H1 (cell line): ENCODE measurements around the gene ZFP36L2. TPM values are rescaled to one million over a fixed set of nuclear protein-coding genes. Genes with fewer than 3 reads are reported as not detected.

Experiments
- CEBPB ChIP-seq: IDR thresholded peaks from 2 replicates; pipeline ENCODE4 v1.6.1; 2012; ENCODE audit warnings: low read depth, low read length
- CTBP2 ChIP-seq: IDR thresholded peaks from 2 replicates; pipeline ENCODE4 v1.7.0; 2011; ENCODE audit warnings: borderline replicate concordance, mild to moderate bottlenecking, moderate library complexity, mixed read lengths, low read length; ENCODE audit not compliant: insufficient read depth, insufficient read length
- EP300 ChIP-seq, 2 experiments: IDR thresholded peaks; 1 replicate in 1 of 2; 2 replicates in 1 of 2; pipeline ENCODE4 v1.6.1; 2011 to 2012; ENCODE audit warnings: low read depth in 2 of 2, low read length in 2 of 2, mild to moderate bottlenecking in 2 of 2, borderline replicate concordance in 1 of 2, inconsistent platforms in 1 of 2, moderate library complexity in 1 of 2
- KDM5A ChIP-seq: fragments of 200-600 bp; IDR thresholded peaks from 2 replicates; pipeline ENCODE4 v1.7.1; 2012; ENCODE audit warnings: mild to moderate bottlenecking, low read length, inconsistent platforms, mixed read lengths
- RAD21 ChIP-seq, 2 experiments: IDR thresholded peaks in 1 of 2; conservative IDR thresholded peaks in 1 of 2; 2 replicates each; pipeline ENCODE4 v1.6.1; 2011; ENCODE audit warnings: low read depth in 2 of 2, low read length in 2 of 2, improper control_type of control experiment in 1 of 2, inconsistent platforms in 1 of 2, mild to moderate bottlenecking in 1 of 2, moderate library complexity in 1 of 2
- RXRA ChIP-seq: IDR thresholded peaks from 2 replicates; pipeline ENCODE4 v1.6.1; 2011; ENCODE audit warnings: low read depth, mild to moderate bottlenecking, low read length, moderate library complexity; ENCODE audit not compliant: insufficient read depth
- TCF12 ChIP-seq: IDR thresholded peaks from 2 replicates; pipeline ENCODE4 v1.6.1; 2011; ENCODE audit warnings: low read depth, mild to moderate bottlenecking, low read length
- polyA plus RNA-seq, 7 experiments: library from polyadenylated mRNA; depleted of rRNA in 3 of 7; stranded (reverse) in 5 of 7; unstranded in 2 of 7; fragments of >200 nt in 5 of 7; fragments of 200-250 nt in 2 of 7; gene quantifications; 1 replicate in 5 of 7; 2 replicates in 1 of 7; 4 replicates in 1 of 7; pipeline versions ENCODE4 v1.2.1 to v1.2.3, GENCODE V29; 2011 to 2013; ENCODE audit warnings: missing spikeins in 2 of 7, mixed read lengths in 2 of 7
- total RNA-seq: library from RNA; stranded (reverse); fragmentation: NEBNext Ultra II Directional; extraction: Animal tissue kit (Norgen Biotek cat#: 25700); gene quantifications from 2 replicates; pipeline ENCODE4 v1.2.1, GENCODE V29; 2021
- TF ChIP-seq, protein P1 (sequence below): fragments of 300-600 bp; sonication (generic); IDR thresholded peaks from 2 replicates; pipeline ENCODE4 v1.7.1; 2012; ENCODE audit warnings: low read length, moderate library complexity, mild to moderate bottlenecking, inconsistent platforms; ENCODE audit not compliant: insufficient replicate concordance
- TF ChIP-seq, protein P2 (sequence below): IDR thresholded peaks from 2 replicates; pipeline ENCODE4 v1.6.1; 2011; ENCODE audit warnings: low read depth, mild to moderate bottlenecking, low read length; ENCODE audit not compliant: insufficient read depth

ZFP36L2 gene
- total and polyA plus RNA-seq, 2 of the 8 experiments (the other 6 are each of a cell fraction or from before 2014, with no cell fraction given), result 13.4 to 102 TPM

- TF ChIP-seq, protein P1, sequence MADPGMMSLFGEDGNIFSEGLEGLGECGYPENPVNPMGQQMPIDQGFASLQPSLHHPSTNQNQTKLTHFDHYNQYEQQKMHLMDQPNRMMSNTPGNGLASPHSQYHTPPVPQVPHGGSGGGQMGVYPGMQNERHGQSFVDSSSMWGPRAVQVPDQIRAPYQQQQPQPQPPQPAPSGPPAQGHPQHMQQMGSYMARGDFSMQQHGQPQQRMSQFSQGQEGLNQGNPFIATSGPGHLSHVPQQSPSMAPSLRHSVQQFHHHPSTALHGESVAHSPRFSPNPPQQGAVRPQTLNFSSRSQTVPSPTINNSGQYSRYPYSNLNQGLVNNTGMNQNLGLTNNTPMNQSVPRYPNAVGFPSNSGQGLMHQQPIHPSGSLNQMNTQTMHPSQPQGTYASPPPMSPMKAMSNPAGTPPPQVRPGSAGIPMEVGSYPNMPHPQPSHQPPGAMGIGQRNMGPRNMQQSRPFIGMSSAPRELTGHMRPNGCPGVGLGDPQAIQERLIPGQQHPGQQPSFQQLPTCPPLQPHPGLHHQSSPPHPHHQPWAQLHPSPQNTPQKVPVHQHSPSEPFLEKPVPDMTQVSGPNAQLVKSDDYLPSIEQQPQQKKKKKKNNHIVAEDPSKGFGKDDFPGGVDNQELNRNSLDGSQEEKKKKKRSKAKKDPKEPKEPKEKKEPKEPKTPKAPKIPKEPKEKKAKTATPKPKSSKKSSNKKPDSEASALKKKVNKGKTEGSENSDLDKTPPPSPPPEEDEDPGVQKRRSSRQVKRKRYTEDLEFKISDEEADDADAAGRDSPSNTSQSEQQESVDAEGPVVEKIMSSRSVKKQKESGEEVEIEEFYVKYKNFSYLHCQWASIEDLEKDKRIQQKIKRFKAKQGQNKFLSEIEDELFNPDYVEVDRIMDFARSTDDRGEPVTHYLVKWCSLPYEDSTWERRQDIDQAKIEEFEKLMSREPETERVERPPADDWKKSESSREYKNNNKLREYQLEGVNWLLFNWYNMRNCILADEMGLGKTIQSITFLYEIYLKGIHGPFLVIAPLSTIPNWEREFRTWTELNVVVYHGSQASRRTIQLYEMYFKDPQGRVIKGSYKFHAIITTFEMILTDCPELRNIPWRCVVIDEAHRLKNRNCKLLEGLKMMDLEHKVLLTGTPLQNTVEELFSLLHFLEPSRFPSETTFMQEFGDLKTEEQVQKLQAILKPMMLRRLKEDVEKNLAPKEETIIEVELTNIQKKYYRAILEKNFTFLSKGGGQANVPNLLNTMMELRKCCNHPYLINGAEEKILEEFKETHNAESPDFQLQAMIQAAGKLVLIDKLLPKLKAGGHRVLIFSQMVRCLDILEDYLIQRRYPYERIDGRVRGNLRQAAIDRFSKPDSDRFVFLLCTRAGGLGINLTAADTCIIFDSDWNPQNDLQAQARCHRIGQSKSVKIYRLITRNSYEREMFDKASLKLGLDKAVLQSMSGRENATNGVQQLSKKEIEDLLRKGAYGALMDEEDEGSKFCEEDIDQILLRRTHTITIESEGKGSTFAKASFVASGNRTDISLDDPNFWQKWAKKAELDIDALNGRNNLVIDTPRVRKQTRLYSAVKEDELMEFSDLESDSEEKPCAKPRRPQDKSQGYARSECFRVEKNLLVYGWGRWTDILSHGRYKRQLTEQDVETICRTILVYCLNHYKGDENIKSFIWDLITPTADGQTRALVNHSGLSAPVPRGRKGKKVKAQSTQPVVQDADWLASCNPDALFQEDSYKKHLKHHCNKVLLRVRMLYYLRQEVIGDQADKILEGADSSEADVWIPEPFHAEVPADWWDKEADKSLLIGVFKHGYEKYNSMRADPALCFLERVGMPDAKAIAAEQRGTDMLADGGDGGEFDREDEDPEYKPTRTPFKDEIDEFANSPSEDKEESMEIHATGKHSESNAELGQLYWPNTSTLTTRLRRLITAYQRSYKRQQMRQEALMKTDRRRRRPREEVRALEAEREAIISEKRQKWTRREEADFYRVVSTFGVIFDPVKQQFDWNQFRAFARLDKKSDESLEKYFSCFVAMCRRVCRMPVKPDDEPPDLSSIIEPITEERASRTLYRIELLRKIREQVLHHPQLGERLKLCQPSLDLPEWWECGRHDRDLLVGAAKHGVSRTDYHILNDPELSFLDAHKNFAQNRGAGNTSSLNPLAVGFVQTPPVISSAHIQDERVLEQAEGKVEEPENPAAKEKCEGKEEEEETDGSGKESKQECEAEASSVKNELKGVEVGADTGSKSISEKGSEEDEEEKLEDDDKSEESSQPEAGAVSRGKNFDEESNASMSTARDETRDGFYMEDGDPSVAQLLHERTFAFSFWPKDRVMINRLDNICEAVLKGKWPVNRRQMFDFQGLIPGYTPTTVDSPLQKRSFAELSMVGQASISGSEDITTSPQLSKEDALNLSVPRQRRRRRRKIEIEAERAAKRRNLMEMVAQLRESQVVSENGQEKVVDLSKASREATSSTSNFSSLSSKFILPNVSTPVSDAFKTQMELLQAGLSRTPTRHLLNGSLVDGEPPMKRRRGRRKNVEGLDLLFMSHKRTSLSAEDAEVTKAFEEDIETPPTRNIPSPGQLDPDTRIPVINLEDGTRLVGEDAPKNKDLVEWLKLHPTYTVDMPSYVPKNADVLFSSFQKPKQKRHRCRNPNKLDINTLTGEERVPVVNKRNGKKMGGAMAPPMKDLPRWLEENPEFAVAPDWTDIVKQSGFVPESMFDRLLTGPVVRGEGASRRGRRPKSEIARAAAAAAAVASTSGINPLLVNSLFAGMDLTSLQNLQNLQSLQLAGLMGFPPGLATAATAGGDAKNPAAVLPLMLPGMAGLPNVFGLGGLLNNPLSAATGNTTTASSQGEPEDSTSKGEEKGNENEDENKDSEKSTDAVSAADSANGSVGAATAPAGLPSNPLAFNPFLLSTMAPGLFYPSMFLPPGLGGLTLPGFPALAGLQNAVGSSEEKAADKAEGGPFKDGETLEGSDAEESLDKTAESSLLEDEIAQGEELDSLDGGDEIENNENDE, result no peak
- TF ChIP-seq EP300 (IDR thresholded peaks at IDR 0.05; ENCODE audit: borderline replicate concordance in 1 of 2, low read depth in 2 of 2, low read length in 2 of 2) (no peak), RAD21 (IDR thresholded peaks at IDR 0.05 in 1 of 2, conservative IDR thresholded peaks at IDR 0.05 in 1 of 2; ENCODE audit: low read depth in 2 of 2, low read length in 2 of 2) (no peak), KDM5A (no peak), RXRA (no peak), TCF12 (no peak), CTBP2 (no peak), CEBPB (no peak)
- TF ChIP-seq, protein P2, sequence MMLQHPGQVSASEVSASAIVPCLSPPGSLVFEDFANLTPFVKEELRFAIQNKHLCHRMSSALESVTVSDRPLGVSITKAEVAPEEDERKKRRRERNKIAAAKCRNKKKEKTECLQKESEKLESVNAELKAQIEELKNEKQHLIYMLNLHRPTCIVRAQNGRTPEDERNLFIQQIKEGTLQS, result no peak
Observed at GRCh38 chr2:43215673-43216255, 10.6 kb downstream of the ZFP36L2 start (continued).
